T-cell (primary cell): Measurements from ENCODE around the gene FHOD3. TPM values are rescaled to one million over a fixed set of nuclear protein-coding genes. Genes with fewer than 3 reads are reported as not detected.

Experiments used
- ATAC-seq, 4 experiments: fragments of 200-7000 bp in 3 of 4; fragments of 150-1000 bp in 1 of 4; cut with Tn5 transposase; replicated peaks in 1 of 4; 1 replicate in 3 of 4; 2 replicates in 1 of 4; pipeline ENCODE4 v1.10.0; 2021; ENCODE audit warnings: moderate library complexity in 3 of 4, mild to moderate bottlenecking in 2 of 4, moderate number of reproducible peaks in 1 of 4
- CTCF ChIA-PET, 2 donors: fragments of 300-600 bp; sonication (Branson Sonifier 250); formaldehyde crosslinking; loops; one replicate each; lab custom pipeline; 2022; ENCODE audit warnings: antibody characterized with exemption in 2 of 2; lab: Charles Lee
- POLR2A ChIA-PET, 2 donors: fragments of 300-600 bp; sonication (Branson Sonifier 250); formaldehyde crosslinking; loops; one replicate each; lab custom pipeline; 2022; ENCODE audit warnings: antibody characterized with exemption in 2 of 2; lab: Charles Lee
- DNase-seq, 35 experiments: peaks; one replicate each; pipeline versions ENCODE4 v3.0.0 to v3.0.0-alpha.2; 2013 to 2023
- H3K27ac ChIP-seq: one replicate; pipeline ENCODE4 v1.5.1; 2013; ENCODE audit warnings: low read length
- H3K27me3 ChIP-seq, 2 experiments: replicated peaks in 1 of 2; 1 replicate in 1 of 2; 2 replicates in 1 of 2; pipeline versions ENCODE4 v1.6.1 to v1.7.0; 2013; ENCODE audit warnings: low read length in 1 of 2, mixed read lengths in 1 of 2; ENCODE audit not compliant: control insufficient read depth in 2 of 2, insufficient read depth in 2 of 2; ENCODE audit errors: extremely low read depth in 1 of 2
- H3K36me3 ChIP-seq, 2 donors: 1 replicate in 1 of 2; 2 replicates in 1 of 2; pipeline versions ENCODE4 v1.6.1 to v1.7.0; 2013; ENCODE audit warnings: low read length in 1 of 2; ENCODE audit not compliant: control insufficient read depth in 2 of 2, insufficient read depth in 1 of 2; ENCODE audit errors: extremely low read depth in 1 of 2
- H3K4me1 ChIP-seq, 2 experiments: 1 replicate in 1 of 2; 2 replicates in 1 of 2; pipeline versions ENCODE4 v1.6.1 to v1.7.0; 2013; ENCODE audit warnings: low read length in 2 of 2, mixed read lengths in 1 of 2; ENCODE audit not compliant: insufficient read depth in 2 of 2, control insufficient read depth in 1 of 2; ENCODE audit errors: extremely low read depth in 1 of 2
- H3K4me3 ChIP-seq, 2 donors: 1 replicate in 1 of 2; 2 replicates in 1 of 2; pipeline versions ENCODE4 v1.5.1 to v1.7.0; 2013; ENCODE audit warnings: mild to moderate bottlenecking in 2 of 2, low read length in 1 of 2, moderate library complexity in 1 of 2; ENCODE audit not compliant: control insufficient read depth in 1 of 2; ENCODE audit errors: extremely low read depth in 1 of 2
- H3K9me3 ChIP-seq: 2 replicates; pipeline ENCODE4 v1.7.0; 2013
- H3K27ac Mint-ChIP-seq, 2 donors: one replicate each; pipeline ENCODE4 v1.8.0; 2020 to 2021; ENCODE audit warnings: mild to moderate bottlenecking in 2 of 2, mixed read lengths in 2 of 2
- H3K27me3 Mint-ChIP-seq, 2 donors: one replicate each; pipeline ENCODE4 v1.8.0; 2021 to 2022; ENCODE audit warnings: mixed read lengths in 2 of 2
- H3K36me3 Mint-ChIP-seq: one replicate; pipeline ENCODE4 v1.8.0; 2021; ENCODE audit warnings: mixed read lengths
- H3K4me1 Mint-ChIP-seq, 3 donors: one replicate each; pipeline ENCODE4 v1.8.0; 2020 to 2022; ENCODE audit warnings: mixed read lengths in 3 of 3, mild to moderate bottlenecking in 1 of 3
- H3K4me3 Mint-ChIP-seq, 3 donors: one replicate each; pipeline ENCODE4 v1.8.0; 2020 to 2022; ENCODE audit warnings: mild to moderate bottlenecking in 3 of 3, mixed read lengths in 3 of 3, moderate library complexity in 3 of 3
- H3K9me3 Mint-ChIP-seq, 3 donors: one replicate each; pipeline ENCODE4 v1.8.0; 2020 to 2022; ENCODE audit warnings: mixed read lengths in 3 of 3
- WGBS: methylation state at CpG from one replicate; pipeline ENCODE4 v1.1.5; 2013; ENCODE audit warnings: missing lambda C conversion rate; ENCODE audit not compliant: insufficient coverage; 5-methylcytosine and 5-hydroxymethylcytosine counted together
- total RNA-seq, 35 experiments: library from RNA in 6 of 35; stranded (reverse) in 6 of 35; fragments of 120-200 nt in 1 of 35; gene quantifications; one replicate each; pipeline versions ENCODE4 v1.2.1 to v1.2.4 and lab custom pipeline; 2013 to 2026

FHOD3 gene
- total RNA-seq, 5 donors from 2014 or later (not counting 1 experiment from before 2014, with no cell fraction given) = 0.06 TPM; not detected in 4

DNA sequence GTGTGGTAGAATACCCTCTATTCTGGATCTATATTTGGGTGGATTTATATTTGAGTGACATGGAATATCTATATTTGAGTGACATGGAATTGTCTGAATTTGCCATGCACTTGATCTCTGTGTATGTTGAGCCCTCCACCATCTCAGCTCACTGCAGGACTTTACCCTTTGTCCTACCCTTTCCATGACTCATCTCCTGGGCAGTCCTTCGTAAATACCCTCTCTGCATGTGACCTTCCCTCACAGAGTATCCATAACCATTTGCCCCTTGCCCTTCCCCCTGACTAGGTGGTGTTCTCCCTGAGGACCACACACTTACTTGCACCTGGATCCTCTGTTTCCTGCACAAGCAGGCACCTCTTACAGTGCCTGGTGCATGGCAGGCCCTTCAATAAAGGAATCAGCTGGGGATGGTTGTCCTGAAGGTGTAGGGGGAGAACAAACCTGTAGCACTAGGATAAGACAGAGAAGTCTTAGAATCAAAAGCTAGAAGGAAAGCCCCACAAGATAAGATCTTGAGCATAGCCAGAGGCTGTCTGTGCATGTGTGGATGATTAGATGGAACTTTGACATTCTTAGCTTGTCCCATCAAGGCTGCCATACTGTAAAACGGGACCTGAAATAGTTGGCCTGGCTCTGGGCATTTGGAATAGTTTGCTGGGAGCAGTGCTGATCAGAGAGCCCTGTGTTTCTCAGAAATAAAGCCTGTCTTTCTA, 230.4 kb downstream of the FHOD3 start:
- no peaks in the 10 kb centered on the region for H3K9me3 ChIP-seq
- no peak overlapping the region for H3K27ac ChIP-seq
- ChIA-PET CTCF (no interaction called here), POLR2A (no interaction called here)
- H3K4me1 ChIP-seq = no peaks in the 10 kb centered on the region
- Mint-ChIP-seq H3K4me3 (no peak overlapping the region), H3K4me1 (peaks cover 0 to 5% (median 0%) of the 10 kb centered on the region in 3 donors), H3K9me3 (no peaks in the 10 kb centered on the region), H3K27me3 (peaks cover 0 to 5% of the 10 kb centered on the region in 2 donors), H3K27ac (no peak overlapping the region), H3K36me3 (no peaks in the 10 kb centered on the region)
- H3K27me3 ChIP-seq = peaks cover 0 to 8% of the 10 kb centered on the region in 2 experiments
- no peak overlapping the region for H3K4me3 ChIP-seq
- DNase-seq (no peak), ATAC-seq (no peak)
- no peaks in the 10 kb centered on the region for H3K36me3 ChIP-seq
- 60% methylated on average over 2 of the region's 2 CpGs for WGBS

DNA sequence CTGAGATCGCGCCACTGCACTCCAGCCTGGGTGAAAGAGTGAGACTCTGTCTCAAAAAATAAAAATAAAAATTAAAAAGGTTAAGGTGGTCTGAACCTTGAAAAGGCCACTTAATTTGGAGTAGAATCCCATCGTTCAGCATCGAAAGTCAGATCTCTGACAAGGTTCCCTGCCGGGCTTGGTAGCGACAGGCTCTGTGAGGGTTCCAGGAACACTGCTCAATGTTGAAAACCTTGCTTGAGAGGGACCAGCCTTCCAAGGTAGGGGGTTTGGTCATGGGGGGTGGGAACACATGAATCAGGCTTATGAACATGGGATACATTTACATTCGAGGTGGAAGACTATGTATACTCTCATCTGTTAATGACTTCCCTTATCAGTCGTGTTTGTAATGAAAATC, 232.2 kb downstream of the FHOD3 start:
- ATAC-seq (no peak), DNase-seq (no peak)
- Mint-ChIP-seq H3K36me3 (no peaks in the 10 kb centered on the region), H3K9me3 (no peaks in the 10 kb centered on the region), H3K27ac (no peak overlapping the region), H3K4me1 (peaks cover 0 to 12% (median 8%) of the 10 kb centered on the region in 3 donors), H3K4me3 (no peak overlapping the region), H3K27me3 (peaks cover 0 to 5% of the 10 kb centered on the region in 2 donors)
- Histone ChIP-seq H3K27ac (no peak overlapping the region), H3K27me3 (peaks cover 0 to 7% of the 10 kb centered on the region in 2 experiments), H3K36me3 (no peaks in the 10 kb centered on the region), H3K4me3 (no peak overlapping the region), H3K9me3 (no peaks in the 10 kb centered on the region), H3K4me1 (peaks cover 0 to 14% of the 10 kb centered on the region in 2 experiments)
- CTCF ChIA-PET = no interaction called here
- 100% methylated on average over 2 of the region's 8 CpGs for WGBS
- POLR2A ChIA-PET = no interaction called here

DNA sequence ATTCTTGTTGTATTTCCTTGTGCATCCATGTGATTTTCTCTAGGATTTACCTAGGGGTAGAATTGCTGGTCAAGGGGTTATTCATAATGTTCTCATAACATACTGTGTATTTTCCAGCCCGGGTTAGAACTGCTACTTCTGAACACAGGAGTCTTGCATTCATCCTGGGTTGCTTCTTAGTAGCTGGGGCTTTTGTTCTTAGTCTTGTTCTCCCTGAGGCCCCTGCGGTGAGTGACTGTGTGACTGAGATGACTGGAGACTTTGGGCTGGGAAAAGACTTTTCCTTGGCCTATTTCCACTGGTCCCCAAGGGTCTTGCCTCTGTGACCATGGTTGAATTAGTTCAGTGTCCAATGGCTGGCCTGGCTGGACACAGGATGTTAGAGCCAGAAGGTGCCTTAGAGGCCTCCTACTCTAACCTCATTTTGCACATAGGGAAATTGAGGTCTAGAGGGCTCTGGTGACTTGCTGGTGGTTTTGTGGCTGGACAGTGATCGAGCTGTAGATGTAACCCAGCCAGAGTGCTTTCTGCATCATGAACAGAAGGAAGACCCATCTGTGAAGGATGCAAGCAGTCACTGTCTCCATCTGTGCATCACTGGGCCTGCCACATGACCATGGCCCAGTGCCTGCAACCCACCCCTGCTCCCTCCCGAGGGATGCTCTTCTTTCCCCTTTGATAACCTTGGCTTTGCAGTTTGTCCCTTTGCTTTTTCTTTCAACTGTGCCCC, 233.3 kb downstream of the FHOD3 start:
- ATAC-seq (no peak), DNase-seq (no peak)
- Mint-ChIP-seq H3K9me3 (no peaks in the 10 kb centered on the region), H3K36me3 (no peaks in the 10 kb centered on the region), H3K4me3 (no peak overlapping the region), H3K27ac (no peak overlapping the region), H3K27me3 (peaks cover 0 to 5% of the 10 kb centered on the region in 2 donors), H3K4me1 (peaks cover 0 to 12% (median 10%) of the 10 kb centered on the region in 3 donors)
- H3K36me3 ChIP-seq = no peaks in the 10 kb centered on the region
- 75% methylated on average over 2 of the region's 4 CpGs for WGBS
- no peaks in the 10 kb centered on the region for H3K9me3 ChIP-seq
- no peak overlapping the region for H3K27ac ChIP-seq
- no peak overlapping the region for H3K4me3 ChIP-seq
- ChIA-PET CTCF (no interaction called here), POLR2A (no interaction called here)
- peaks cover 0 to 21% of the 10 kb centered on the region in 2 experiments for H3K4me1 ChIP-seq
- H3K27me3 ChIP-seq = peaks cover 0 to 7% of the 10 kb centered on the region in 2 experiments

DNA sequence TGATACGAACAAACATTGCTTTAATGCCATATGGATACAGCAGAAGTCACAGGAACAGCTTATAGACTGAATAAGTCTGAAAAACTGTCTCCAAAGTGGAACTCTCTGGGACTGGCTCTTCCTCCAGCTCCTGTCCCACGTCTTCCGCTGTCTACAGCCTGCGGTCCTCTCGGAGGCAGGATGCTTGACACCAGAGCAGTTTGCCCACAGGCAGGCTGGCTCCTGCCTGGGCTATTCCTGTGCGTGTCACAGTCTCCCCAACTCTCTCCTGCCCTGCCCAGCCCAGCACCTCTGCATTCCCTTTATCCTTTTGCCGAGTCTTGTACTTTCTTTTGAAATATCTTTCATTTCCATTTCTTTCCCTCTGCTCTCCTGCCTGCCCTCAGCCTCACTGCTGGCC, 234.1 kb downstream of the FHOD3 start:
- no peaks in the 10 kb centered on the region for H3K9me3 ChIP-seq
- peaks cover 0 to 7% of the 10 kb centered on the region in 2 experiments for H3K27me3 ChIP-seq
- ChIA-PET POLR2A (no interaction called here), CTCF (no interaction called here)
- Mint-ChIP-seq H3K4me1 (peaks cover 0 to 12% (median 10%) of the 10 kb centered on the region in 3 donors), H3K36me3 (no peaks in the 10 kb centered on the region), H3K27ac (no peak overlapping the region), H3K9me3 (no peaks in the 10 kb centered on the region), H3K4me3 (no peak overlapping the region), H3K27me3 (peaks cover 0 to 5% of the 10 kb centered on the region in 2 donors)
- 83% methylated on average over 7 of the region's 7 CpGs for WGBS
- no peak overlapping the region for H3K27ac ChIP-seq
- H3K4me1 ChIP-seq = peaks cover 0 to 28% of the 10 kb centered on the region in 2 experiments
- ATAC-seq (no peak), DNase-seq (no peak)
- H3K4me3 ChIP-seq = no peak overlapping the region
- H3K36me3 ChIP-seq = no peaks in the 10 kb centered on the region

DNA sequence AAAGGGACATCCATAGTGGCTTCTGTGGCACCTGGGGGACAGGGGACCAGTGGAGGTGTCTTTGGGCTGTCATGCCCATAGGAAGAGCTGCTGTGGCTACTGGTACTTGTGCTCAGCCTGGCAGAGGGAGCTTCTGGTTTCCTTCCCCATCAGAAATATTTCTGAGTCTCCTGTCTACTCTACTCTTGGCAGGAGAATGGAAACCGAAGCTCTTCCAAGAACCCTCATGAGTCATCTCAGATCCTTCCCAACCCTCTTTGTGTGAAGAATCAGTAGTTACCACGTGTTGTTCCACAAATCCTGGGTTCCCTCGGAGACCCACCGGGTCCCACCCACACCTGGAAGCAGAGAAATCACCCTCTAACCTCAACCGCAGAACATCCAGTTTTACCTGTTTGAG, 234.9 kb downstream of the FHOD3 start:
- no peaks in the 10 kb centered on the region for H3K9me3 ChIP-seq
- Mint-ChIP-seq H3K27ac (no peak overlapping the region), H3K9me3 (no peaks in the 10 kb centered on the region), H3K27me3 (peaks cover 0 to 5% of the 10 kb centered on the region in 2 donors), H3K4me3 (no peak overlapping the region), H3K36me3 (no peaks in the 10 kb centered on the region), H3K4me1 (peaks cover 0 to 12% (median 10%) of the 10 kb centered on the region in 3 donors)
- peaks cover 0 to 30% of the 10 kb centered on the region in 2 experiments for H3K4me1 ChIP-seq
- H3K27me3 ChIP-seq = peaks cover 0 to 7% of the 10 kb centered on the region in 2 experiments
- DNase-seq (no peak), ATAC-seq (no peak)
- no peak overlapping the region for H3K4me3 ChIP-seq
- ChIA-PET CTCF (no interaction called here), POLR2A (no interaction called here)
- H3K36me3 ChIP-seq = no peaks in the 10 kb centered on the region
- H3K27ac ChIP-seq = no peak overlapping the region
- WGBS = 86% methylated on average over 1 of the region's 5 CpGs

DNA sequence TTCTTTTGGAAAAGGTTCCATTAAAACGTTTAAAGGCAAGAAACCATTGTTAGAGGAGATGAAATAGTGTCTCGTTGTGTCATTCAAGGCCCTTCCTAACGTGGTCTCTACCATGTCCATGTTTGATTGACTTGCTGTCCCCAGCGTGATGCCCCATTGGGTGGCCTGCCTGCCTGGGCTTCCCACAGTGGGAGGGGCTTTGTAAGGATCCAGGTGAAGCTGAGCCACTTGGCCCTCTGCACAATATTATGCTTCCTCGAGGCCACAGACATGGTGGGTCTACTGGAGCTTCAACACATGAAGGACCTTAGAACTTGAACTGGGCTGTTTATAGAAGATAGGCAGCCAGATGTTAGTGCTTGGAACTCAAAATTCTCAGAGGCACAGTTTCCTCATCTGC, 235.3 kb downstream of the FHOD3 start:
- 75% methylated on average over 5 of the region's 5 CpGs for WGBS
- CTCF ChIA-PET = no interaction called here
- Histone ChIP-seq H3K4me3 (no peak overlapping the region), H3K27me3 (peaks cover 0 to 7% of the 10 kb centered on the region in 2 experiments), H3K4me1 (peaks cover 0 to 30% of the 10 kb centered on the region in 2 experiments), H3K9me3 (no peaks in the 10 kb centered on the region), H3K27ac (no peak overlapping the region), H3K36me3 (no peaks in the 10 kb centered on the region)
- DNase-seq (no peak), ATAC-seq (no peak)
- peaks cover 0 to 5% of the 10 kb centered on the region in 2 donors for H3K27me3 Mint-ChIP-seq
- H3K9me3 Mint-ChIP-seq = no peaks in the 10 kb centered on the region
- no peak overlapping the region for H3K4me3 Mint-ChIP-seq
- peaks cover 0 to 12% (median 10%) of the 10 kb centered on the region in 3 donors for H3K4me1 Mint-ChIP-seq
- H3K36me3 Mint-ChIP-seq = no peaks in the 10 kb centered on the region
- H3K27ac Mint-ChIP-seq = no peak overlapping the region
- POLR2A ChIA-PET = no interaction called here
